GM19467 (cell line): ENCODE data around the gene LAMA1.

Experiments
- ATAC-seq: cut with Tn5 transposase; IDR thresholded peaks from one replicate; pipeline ENCODE4 v1.9.1; 2021; ENCODE audit warnings: mild to moderate bottlenecking, moderate library complexity; ENCODE audit not compliant: unreplicated experiment

The LAMA1 gene

DNA sequence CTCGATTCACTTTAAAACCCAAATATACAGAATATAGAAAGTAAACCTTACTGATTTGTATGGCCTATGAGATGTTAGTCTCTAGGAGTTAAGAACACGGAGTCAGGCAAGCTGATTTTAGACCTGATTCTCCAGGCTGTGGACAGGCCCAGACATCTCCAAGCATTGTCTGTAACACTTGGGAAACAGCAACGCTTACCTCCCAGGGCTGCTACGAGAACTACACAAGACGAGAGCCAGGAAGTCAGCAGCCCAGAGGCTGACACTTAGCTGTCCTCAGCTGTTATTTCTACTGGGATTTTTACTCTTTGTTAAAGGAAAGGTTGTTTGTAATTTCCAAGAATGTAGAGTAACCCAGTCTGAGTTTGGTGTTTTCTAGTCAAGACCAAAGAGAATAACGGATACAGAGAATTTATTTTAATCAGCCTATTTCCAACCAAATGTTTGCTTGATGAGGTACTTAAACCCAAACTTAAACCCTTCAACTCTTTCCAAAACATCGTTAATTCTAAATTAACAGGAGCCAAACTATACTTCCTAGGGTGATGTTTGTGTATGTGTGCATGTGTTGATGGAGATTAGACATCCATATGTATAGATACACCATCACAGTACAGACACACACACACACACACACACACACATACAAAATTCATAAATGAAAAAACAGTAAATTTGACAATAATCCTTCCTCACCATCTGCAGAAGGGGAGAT lies 123.4 kb downstream of the LAMA1 start:
- ATAC-seq: no peak

DNA sequence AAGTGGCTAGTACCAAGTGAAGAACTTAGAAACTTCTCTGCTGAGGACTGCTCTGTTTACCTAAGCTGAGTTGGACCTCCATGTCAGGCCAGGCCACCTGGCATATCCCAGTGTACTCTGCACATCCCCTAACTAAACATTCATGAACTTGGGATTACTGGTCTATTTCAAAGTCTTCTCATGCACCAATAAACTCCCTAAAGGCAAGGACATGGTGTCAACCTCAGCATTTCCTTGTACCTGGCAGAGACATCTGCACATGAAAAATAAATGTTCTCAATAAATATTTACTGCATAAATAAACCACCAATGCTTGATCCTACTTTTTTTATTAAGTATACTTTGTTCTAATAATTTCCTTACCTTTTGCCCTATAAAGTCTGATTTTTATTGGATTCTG lies 124.8 kb downstream of the LAMA1 start:
- ATAC-seq: no peak

DNA sequence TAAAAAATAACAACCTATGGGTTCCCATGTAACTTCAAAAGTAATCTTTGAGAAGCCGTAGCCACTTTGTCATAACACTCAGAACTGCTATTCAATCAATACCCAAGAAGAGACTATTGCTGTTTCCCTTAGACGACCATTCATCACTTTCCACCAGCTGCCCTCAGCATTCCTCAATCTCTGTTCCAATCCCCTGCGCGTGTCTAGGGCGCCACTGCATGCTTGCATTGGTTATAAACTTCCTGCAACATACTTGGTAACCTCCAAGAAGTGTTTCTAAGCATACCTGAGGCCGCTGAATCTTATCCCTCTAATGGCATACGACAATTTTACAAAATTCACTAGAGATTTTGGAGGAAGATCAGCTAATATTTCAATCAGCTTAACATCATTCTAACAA lies 134.2 kb downstream of the LAMA1 start:
- no peak for ATAC-seq

DNA sequence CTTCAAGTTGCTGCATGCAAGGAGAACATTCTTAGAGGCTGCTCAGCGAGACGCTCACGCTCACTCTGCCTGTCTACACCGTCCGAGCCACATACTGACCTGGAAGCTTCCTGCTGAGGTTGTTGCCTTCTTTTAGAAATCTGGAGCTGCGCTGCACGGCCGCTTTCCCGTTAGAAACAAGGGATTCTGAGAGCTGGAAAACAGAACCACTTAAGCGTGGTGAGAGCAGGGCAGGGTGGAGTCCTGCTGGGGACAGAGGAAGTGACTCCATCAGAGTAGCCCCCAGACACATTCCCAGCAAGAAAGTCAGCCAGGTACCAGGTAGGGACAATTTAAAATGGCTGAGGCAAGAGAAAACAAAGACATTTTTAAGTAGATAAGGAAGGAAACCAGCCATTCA lies 135.2 kb downstream of the LAMA1 start:
- no peak for ATAC-seq

- no peak for ATAC-seq
These were observed 137.2 kb downstream of the LAMA1 start for GRCh38 chr18:6980363-6980762.

DNA sequence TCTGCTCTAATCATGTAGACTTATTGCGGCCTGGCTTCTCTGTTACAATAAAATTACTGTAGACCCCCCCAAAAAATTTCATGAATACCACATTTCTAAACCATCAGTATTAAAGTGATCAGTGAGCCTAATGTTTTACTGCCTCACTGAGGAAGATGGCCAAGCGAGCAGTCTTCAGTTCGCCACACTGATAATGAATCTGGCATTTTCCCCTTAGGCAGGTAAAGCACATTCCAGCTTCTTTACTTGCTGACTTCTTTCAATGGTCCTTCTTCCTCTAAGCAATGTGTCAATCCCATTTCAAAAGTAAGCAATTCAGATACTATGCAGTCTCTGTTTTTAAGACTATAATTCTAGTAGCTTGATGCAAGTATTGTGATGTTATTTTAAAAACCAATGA lies 137.6 kb downstream of the LAMA1 start:
- no peak for ATAC-seq

DNA sequence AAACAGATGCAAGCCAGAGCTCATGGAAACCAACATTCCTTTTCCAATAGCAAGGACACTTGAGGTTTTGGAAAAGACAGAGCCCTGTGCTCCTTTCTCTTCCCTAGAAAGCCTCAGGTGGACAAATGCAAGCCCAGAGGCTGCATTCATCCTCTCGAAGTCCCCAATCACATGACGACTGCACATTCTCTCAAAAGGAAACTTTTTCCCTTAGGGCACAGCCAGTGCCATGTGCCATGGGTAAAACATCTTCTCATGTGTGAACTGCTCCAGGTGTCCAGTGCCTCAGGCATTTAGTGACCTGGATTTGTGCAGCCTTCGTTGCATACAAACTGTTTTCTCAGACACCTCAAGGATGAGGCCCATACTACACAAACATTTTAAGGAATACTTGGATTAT lies 140.7 kb downstream of the LAMA1 start:
- no peak for ATAC-seq

DNA sequence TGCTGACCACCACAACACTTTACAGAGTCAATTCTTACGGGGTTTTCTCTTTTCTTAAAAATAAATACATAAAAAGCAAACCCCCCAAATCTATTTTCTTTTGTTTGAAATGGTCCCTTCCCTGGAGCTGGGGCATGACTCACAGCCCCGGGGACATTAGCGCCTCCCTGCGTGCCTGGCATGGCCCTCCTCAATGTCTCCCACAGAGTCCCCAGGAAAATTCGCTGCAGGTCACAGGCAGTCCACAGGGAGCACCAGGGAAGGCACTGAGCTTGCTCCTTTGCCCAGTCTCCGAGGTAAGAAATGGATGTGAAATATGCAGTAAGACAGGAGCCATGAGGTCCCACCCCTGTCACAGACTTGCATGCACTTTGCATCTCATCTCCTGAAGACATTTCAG lies 142.5 kb downstream of the LAMA1 start:
- ATAC-seq: no peak

DNA sequence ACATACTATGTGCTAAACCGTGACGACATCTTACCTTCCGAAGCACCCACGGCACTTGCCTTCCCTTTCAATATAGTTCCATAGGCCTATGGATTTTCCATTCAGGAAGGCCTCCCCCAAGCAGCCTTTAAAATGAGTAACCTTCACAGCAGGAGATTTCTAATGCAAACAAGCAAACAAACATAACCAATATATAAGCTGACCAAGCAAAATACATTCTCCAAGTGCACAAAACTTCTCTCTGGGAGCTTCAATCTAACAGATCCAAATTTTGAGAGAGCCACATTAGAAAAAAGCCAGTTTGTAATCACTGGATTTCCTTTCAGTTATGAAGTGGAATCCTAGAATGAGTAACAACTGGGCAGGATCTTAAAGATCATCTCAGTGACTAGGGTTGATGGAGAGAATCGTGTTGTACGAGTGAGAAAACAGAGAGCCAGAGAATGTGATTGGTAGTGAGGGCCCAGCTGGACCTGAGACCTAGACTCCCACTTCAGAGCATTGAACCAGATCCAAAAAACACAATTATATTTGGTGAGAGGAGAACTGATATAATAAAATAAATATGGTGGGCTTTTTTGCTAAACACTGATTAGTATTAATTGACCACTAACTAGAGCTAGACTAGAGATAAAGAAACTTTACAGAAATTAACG lies 145.6 kb downstream of the LAMA1 start:
- ATAC-seq: no peak

- ATAC-seq: no peak
These were observed 154.0 kb downstream of the LAMA1 start for GRCh38 chr18:6963452-6964097.

GRCh38 chr18:6962571-6963451 lies 154.8 kb downstream of the LAMA1 start:
- no peak for ATAC-seq

- no peak for ATAC-seq
These were observed 156.3 kb downstream of the LAMA1 start for GRCh38 chr18:6961331-6961730.

- no peak for ATAC-seq
These were observed 156.9 kb downstream of the LAMA1 start for GRCh38 chr18:6960656-6961055.

DNA sequence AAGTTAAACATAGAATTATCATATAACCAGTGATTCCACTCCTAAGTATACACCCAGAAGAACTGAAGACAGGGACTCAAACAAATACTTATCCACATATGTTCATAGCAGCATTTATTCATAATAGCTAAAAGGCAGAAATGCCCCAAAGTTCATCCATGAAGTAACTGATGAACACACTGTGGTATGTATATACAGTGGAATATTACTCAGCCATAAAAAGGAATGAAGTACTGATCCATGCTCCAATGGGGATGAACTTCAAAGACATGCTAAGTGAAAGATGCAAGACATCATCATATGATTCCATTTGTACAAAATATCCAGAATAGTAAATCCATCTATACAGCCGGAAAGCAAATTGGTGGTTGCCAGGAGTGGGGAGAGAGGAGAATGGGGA lies 157.5 kb downstream of the LAMA1 start:
- no peak for ATAC-seq

DNA sequence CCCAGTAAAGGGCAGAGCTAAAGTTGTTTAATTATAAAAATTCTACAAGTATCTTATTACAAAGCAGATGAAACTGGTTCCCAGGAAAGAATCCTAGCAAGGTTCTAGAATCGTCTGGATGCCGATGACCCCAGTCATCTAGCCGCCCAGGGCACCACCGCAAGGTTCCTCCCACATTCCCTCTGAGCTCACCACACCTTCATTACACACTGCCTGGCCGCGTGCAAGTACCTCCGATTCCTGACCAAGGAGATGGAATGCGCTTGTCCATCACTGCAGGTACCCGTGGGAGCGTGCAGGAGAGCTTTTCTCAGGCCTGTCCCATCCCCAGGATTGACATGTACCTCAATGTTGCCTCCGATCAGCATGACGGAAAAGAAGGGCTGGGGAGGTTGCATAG lies 158.5 kb downstream of the LAMA1 start:
- no peak for ATAC-seq

DNA sequence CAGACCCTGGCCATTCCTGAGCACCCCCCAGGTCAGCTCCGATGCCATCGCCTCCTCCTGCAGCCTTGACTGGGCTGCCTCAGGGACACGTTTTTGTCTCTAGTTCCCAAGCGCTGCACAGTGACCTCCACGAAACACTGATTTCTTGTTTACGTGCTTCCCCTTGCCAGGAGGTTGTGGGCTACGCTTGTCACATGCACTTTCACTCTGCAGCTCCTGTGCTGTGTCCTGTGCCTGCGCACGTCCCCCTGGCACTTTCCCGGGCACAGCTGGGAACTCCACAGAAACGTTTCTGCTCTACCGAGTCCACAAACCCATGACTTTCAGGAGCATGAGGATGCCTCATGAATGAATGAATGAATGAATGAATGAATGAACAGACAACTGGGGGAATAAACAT lies 160.6 kb downstream of the LAMA1 start:
- no peak for ATAC-seq

DNA sequence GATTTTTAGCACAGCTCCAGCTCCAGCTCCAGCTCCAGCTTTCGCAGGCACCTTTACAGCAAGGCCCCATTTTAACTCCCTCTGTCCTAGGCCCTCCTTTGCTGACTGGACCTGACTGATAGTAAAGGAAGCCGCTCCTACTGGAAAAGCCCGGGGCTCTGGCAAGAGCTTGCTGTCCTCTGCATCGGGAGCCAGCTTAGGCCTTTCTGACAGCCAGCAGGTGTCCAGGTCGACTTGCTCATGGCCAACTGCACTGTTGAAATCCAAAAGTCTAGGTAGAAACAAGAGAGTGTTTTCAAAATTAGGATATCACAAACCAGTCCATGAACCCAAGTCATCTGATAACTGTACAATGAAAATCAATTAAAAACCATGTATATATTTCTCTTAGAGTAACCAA lies 161.1 kb downstream of the LAMA1 start:
- ATAC-seq: no peak

DNA sequence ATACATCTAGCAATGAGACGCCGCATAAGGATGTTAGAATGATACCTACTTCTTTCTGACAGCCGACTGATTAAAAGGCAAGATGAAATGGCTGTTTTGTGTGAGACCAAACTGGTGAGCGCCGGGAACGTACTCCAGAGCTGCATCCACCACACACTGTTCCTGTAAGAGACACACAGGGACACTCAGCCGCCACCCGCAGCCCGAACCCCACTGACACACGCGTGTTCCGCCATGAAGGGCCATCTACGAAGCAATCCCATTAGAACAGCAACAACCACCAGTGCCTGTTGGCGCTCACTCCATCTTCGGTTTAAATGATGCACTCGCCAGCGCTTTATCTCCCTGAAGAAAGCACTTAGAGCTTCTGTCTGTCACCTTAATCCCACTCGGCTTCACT lies 162.3 kb downstream of the LAMA1 start:
- ATAC-seq: no peak

DNA sequence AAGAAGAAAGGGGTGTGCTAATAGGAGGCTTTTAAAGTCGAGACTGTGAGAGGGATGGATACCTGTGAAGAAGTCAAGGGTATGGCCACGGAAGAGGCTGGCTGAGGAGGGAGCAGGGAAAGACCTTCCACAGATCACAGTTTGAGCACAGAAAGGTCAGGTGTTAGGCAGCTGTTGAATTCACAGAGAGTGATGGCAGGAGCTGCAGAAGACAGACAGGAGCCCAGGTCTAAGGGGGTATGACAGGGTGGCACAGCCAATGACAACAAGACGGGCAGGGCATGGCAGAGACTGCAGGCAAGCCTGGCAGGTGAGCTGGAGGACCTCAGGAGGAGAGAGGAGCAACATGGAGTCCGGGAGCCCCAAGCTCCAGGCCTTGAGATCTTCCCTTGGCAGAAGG lies 163.1 kb downstream of the LAMA1 start:
- no peak for ATAC-seq

DNA sequence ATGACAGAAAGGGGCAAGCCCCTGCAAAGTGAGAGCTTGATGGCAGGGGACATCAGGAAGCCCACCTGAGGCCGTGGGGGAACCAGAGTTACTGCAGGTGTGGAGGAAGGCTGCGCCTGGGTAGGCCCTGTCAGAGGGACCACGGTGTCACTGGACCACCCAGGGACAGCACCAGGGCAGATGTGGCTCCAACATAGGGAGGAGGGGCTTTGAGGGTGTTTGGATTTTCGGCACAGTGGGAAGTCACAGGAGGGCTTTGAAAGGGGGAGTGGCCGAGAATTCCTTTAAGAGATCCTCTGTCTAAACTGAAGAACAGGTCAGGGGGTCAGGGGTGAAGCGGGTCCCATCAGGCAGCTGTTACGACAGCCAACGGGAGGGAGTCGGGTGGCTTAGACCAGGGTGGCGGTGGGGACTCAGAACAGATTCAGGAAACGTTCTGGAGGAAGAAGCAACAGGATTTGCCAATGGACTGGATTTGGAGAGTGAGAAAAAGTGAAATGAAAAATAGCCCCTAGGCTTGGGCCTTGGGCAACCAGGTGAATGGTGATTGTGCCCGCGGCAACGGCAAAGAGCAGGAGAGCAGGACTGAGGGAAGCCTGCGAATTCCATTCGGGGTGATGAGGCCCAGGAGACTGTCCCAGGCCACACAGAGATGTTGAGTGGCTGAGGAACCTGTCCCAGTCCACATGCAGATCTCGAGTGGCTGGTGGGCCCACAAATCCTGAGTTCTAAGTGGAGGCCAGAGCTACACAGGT lies 166.1 kb downstream of the LAMA1 start:
- ATAC-seq: no peak

DNA sequence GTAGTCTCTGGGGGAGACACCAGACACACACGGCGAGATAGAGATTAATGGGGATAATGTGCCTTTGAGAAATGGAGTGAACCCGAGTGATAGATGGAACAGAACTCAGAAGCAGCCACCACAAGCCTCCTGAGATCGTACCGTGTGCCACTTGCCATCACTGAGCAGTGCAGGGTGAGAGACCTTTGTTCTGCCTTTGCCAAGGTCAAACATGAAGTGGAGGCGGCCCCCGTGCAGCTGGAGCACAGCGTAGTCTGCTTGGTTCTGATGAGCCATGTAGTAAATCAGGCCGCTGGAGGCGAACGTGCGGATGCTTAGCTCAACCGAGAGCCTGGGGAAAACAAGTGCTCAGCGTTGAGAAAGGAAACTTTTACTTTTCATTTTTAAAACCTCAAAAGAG lies 167.0 kb downstream of the LAMA1 start:
- no peak for ATAC-seq
